Suppressor macrophage treated with lipopolysaccharide for 4 hours (primary cell): ENCODE results near the gene LGALS1.

ENCODE experiments used
- DNase-seq: peaks from one replicate; pipeline ENCODE4 v3.0.0-alpha.2; 2020

LGALS1 gene

GRCh38 chr22:37664249-37665101, 11.0 kb upstream of the LGALS1 start:
- no peak for DNase-seq

- DNase-seq, result no peak
These were observed 9.9 kb upstream of the LGALS1 start for GRCh38 chr22:37665487-37665886.

GRCh38 chr22:37669586-37669985, 5.8 kb upstream of the LGALS1 start:
- no peak for DNase-seq

GRCh38 chr22:37672206-37672919, 3.1 kb upstream of the LGALS1 start:
- no peak for DNase-seq

- DNase-seq, result no peak
These were observed 2.4 kb upstream of the LGALS1 start for GRCh38 chr22:37672920-37673455.

GRCh38 chr22:37674248-37674647, 1.2 kb upstream of the LGALS1 start:
- no peak for DNase-seq

GRCh38 chr22:37675930-37676735, 697 bp downstream of the LGALS1 start:
- peak; percentile 22 for DNase-seq

GRCh38 chr22:37676736-37677492, 1.5 kb downstream of the LGALS1 start:
- peak; percentile 89 for DNase-seq

GRCh38 chr22:37677493-37677974, 2.1 kb downstream of the LGALS1 start:
- no peak for DNase-seq

GRCh38 chr22:37678372-37678771, 2.9 kb downstream of the LGALS1 start:
- DNase-seq, result no peak

- no peak for DNase-seq
These were observed 4.2 kb downstream of the LGALS1 start for GRCh38 chr22:37679670-37680069.

GRCh38 chr22:37680191-37680851, 4.9 kb downstream of the LGALS1 start:
- DNase-seq, result no peak

- DNase-seq, result no peak
These were observed 5.6 kb downstream of the LGALS1 start for GRCh38 chr22:37681001-37681424.

- peak; percentile 78 for DNase-seq
These were observed 6.2 kb downstream of the LGALS1 start for GRCh38 chr22:37681556-37682049.

GRCh38 chr22:37684803-37685615, 9.6 kb downstream of the LGALS1 start:
- DNase-seq, result no peak

- peak; percentile 90 for DNase-seq
These were observed 10.9 kb downstream of the LGALS1 start, which contains the start of gene NOL12 for GRCh38 chr22:37686002-37686982. Gene NOL12, plus strand, starts transcription at chr22:37686343. Its CDS starts 50 bp downstream, at chr22:37686393.

GRCh38 chr22:37690407-37690806, 15.0 kb downstream of the LGALS1 start:
- DNase-seq, result no peak

GRCh38 chr22:37690901-37691504, 15.6 kb downstream of the LGALS1 start:
- DNase-seq, result no peak
